Brain microvascular endothelial cell (primary cell): ENCODE measurements around the gene MAP3K14.

ENCODE experiments used
- DNase-seq: peaks from one replicate; pipeline ENCODE4 v3.0.0-alpha.2; 2020
- H3K27ac ChIP-seq: fragments of 250-450 bp; sonication (Bioruptor Pico); 2 replicates; pipeline ENCODE4 v1.5.1; 2020; ENCODE audit warnings: mild to moderate bottlenecking, moderate library complexity
- H3K27me3 ChIP-seq: fragments of 250-450 bp; sonication (Bioruptor Pico); replicated peaks from 2 replicates; pipeline ENCODE4 v1.5.1; 2020; ENCODE audit warnings: mild to moderate bottlenecking
- H3K36me3 ChIP-seq: fragments of 250-450 bp; sonication (Bioruptor Pico); replicated peaks from 2 replicates; pipeline ENCODE4 v1.5.1; 2020; ENCODE audit warnings: mild to moderate bottlenecking
- H3K4me3 ChIP-seq: 2 replicates; pipeline ENCODE4 v1.5.1; 2011; ENCODE audit warnings: low read depth, mild to moderate bottlenecking, control low read depth, low read length, moderate library complexity
- in situ Hi-C: cut with HindIII; loops from 2 replicates; pipeline ENCODE4 v1.10.0; 2017; ENCODE audit warnings: low sequenced_read_pairs, low pct_ligation_motif_present
- TF ChIP-seq, protein P1 (sequence below): IDR thresholded peaks from 2 replicates; pipeline ENCODE4 v1.5.1; 2011; ENCODE audit warnings: low read depth, mild to moderate bottlenecking, moderate library complexity, low read length, control low read depth, inconsistent platforms; ENCODE audit errors: missing control alignments

The MAP3K14 gene

DNA sequence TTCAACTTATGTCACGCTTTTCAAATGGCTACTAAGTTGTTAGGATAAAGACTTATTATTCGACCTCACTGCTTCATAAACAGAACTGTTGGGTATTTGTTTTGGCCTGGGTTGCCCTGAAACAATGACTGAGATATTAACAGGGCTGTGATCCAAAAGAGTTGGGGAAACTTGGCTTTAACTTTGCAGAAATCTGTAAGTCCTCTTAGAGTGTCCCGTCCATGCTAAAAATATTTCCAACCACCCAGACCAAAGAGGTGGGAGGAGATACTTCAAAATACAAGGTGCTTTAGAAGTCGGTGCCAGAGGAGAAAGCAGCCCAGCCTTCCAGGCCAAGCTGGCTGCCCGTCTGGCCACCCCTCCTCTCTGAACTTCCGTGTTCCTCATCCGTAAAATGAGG, 38.8 kb downstream of the MAP3K14 start:
- TF ChIP-seq, protein P1, sequence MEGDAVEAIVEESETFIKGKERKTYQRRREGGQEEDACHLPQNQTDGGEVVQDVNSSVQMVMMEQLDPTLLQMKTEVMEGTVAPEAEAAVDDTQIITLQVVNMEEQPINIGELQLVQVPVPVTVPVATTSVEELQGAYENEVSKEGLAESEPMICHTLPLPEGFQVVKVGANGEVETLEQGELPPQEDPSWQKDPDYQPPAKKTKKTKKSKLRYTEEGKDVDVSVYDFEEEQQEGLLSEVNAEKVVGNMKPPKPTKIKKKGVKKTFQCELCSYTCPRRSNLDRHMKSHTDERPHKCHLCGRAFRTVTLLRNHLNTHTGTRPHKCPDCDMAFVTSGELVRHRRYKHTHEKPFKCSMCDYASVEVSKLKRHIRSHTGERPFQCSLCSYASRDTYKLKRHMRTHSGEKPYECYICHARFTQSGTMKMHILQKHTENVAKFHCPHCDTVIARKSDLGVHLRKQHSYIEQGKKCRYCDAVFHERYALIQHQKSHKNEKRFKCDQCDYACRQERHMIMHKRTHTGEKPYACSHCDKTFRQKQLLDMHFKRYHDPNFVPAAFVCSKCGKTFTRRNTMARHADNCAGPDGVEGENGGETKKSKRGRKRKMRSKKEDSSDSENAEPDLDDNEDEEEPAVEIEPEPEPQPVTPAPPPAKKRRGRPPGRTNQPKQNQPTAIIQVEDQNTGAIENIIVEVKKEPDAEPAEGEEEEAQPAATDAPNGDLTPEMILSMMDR: no peak
- in situ Hi-C loops: no loop called here
- Histone ChIP-seq H3K36me3 (peaks cover 40% of the 10 kb centered on the region), H3K27ac (no peak overlapping the region), H3K27me3 (no peaks in the 10 kb centered on the region), H3K4me3 (no peak overlapping the region)
- no peak for DNase-seq

DNA sequence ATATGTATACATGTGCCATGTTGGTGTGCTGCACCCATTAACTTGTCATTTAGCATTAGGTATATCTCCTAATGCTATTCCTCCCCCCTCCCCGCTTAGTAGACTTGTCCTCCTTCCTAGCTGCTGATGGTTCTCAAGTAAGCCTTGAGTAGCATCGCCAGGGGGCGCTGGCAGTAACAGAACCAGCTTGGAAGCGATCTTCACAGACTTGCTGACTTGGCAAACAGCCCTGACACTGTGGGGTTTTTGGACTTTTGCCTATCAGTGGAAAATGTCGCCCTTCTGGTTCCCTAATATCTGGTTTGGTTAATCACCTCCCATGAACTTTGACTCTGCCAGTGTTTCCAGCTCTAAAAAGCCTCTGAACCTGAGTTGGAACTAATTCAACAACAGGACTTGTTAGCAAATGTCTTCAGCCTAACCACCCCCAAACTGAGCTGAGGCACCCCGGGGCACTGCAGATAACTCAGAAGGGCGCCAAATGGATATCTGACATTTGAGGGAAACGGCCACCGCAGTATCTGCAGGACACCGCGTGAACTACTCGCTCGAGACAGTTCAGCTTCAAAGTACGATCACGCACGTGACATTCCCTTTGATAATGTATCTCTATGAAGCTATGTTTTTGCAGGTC, 39.5 kb downstream of the MAP3K14 start:
- no peak overlapping the region for H3K4me3 ChIP-seq
- in situ Hi-C loops: no loop called here
- no peak overlapping the region for H3K27ac ChIP-seq
- no peaks in the 10 kb centered on the region for H3K27me3 ChIP-seq
- TF ChIP-seq, protein P1: peak; percentile 86
- peak; percentile 89 for DNase-seq
- H3K36me3 ChIP-seq: peaks cover 42% of the 10 kb centered on the region

DNA sequence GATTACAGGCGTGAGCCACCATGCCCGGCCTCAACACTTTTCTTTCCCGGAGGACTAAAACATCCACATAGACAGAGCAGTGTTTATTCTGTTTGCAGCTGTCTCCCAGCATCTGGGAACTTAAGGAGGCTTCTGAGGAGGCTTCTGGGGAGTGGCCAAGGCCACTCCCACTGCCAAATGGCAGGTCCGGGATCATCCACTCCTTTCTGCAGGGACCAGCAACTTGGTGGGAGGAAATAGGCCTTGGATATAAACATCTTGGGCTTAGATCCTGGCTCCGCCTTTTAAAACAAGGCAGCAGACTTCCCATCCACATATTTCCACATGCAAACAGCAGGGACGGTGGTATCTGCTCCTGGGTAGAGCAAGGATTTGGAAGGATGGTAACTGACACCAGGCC, 40.8 kb downstream of the MAP3K14 start:
- TF ChIP-seq, protein P1: no peak
- H3K27ac ChIP-seq: no peak overlapping the region
- in situ Hi-C loops: no loop called here
- H3K27me3 ChIP-seq: no peaks in the 10 kb centered on the region
- no peak for DNase-seq
- peaks cover 40% of the 10 kb centered on the region for H3K36me3 ChIP-seq
- H3K4me3 ChIP-seq: no peak overlapping the region

DNA sequence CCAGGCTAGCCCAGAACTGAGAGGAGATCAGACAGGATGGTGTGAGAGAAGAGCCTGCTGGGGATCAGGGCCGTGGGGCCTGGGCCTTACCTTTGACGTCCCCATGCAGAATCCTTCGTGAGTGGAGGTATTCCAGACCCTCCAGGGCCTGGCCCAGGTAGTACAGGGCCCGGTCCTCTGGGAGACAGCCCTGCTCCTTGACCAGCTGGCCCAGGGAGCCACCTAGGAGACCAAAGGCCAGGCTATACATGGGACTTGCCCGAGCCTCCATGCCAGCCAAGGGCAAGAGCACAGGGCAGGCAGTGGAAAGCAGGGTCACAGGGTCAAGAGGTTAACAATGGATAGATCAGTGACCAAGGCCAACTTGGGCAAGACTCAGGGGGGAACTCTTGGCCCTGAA, 42.8 kb downstream of the MAP3K14 start:
- H3K27ac ChIP-seq: no peak overlapping the region
- in situ Hi-C loops: no loop called here
- H3K4me3 ChIP-seq: no peak overlapping the region
- TF ChIP-seq, protein P1: no peak
- DNase-seq: no peak
- H3K36me3 ChIP-seq: peaks cover 49% of the 10 kb centered on the region
- no peaks in the 10 kb centered on the region for H3K27me3 ChIP-seq

DNA sequence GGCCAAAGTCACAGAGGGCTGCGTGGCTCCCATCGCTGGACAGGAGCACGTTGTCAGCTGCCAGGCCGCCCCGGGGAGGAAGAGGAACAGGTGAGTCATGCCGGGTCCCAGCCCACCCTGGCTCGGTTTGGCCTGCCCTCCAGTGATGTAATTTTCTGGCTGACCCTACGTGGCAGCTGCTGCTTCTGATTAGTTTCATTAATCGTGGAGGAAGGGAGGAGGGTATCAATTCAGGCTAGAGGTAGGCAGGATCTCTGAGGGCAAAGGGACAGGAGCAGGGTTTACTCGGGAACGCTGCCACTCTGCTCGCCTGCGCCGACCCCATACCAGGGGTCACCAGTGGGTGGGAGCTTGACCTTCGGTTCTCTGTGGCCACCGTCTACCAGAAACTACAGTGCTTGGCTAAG, 43.3 kb downstream of the MAP3K14 start:
- TF ChIP-seq, protein P1: no peak

DNA sequence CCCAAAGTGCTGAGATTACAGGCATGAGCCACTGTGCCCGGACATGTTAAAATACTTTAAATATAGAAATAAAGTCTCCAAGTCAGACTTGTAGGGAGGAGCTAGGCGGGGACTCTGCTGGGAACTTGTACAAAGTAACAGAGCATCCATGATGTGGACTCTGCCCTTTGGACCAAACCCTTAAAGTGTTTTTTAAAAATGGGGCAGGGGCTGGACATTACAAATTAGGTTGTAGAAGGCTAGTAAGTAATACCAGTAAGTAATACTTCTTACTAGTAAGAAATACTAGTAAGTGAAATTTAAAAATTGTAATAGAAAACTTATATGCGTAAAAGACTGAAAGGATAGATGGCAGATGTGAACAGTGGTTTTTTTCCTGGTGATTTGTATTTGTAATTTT, 45.2 kb downstream of the MAP3K14 start:
- H3K4me3 ChIP-seq: no peak overlapping the region
- TF ChIP-seq, protein P1: no peak
- in situ Hi-C loops: no loop called here
- H3K36me3 ChIP-seq: peaks cover 73% of the 10 kb centered on the region
- H3K27ac ChIP-seq: no peak overlapping the region
- H3K27me3 ChIP-seq: no peaks in the 10 kb centered on the region
- no peak for DNase-seq

More for the DNA sequence above, 43.3 kb downstream of the MAP3K14 start:
- H3K36me3 ChIP-seq: peaks cover 54% of the 10 kb centered on the region
- no peak overlapping the region for H3K4me3 ChIP-seq
- in situ Hi-C loops: no loop called here
- no peak overlapping the region for H3K27ac ChIP-seq
- no peaks in the 10 kb centered on the region for H3K27me3 ChIP-seq
- no peak for DNase-seq
